ENCODE measurements around the gene FAM168A. TPM values are rescaled to one million over a fixed set of nuclear protein-coding genes. Genes with fewer than 3 reads are reported as not detected.

FAM168A gene
- total RNA-seq, 1 experiment from 2014 or later, result 62.8 TPM

- no TSS peak for BruUV-seq (replicated peaks)
- no peak for ATAC-seq
- Histone ChIP-seq H3K4me1 (ENCODE audit: control insufficient read depth, insufficient read depth, low read length) (no peaks in the 10 kb centered on the region), H3K4me3 (ENCODE audit: low read depth in 2 of 2, low read length in 2 of 2) (no peak overlapping the region), H3K27ac (ENCODE audit: low read length) (no peak overlapping the region), H3K36me3 (ENCODE audit: control insufficient read depth, insufficient read depth, low read length) (no peaks in the 10 kb centered on the region), H3K9me3 (ENCODE audit: control insufficient read depth, insufficient read depth, low read depth, low read length) (no peaks in the 10 kb centered on the region; the same call in 1 of the 2 replicates), H3K27me3 (ENCODE audit: control insufficient read depth, insufficient read depth, low read length) (no peaks in the 10 kb centered on the region)
- no peak for DNase-seq (ENCODE audit: low read depth, low spot score)
- ChIA-PET POLR2A (no interaction called here), CTCF (no interaction called here)
- TF ChIP-seq POLR2AphosphoS5 (IDR thresholded peaks at IDR 0.05; ENCODE audit: low read depth, low read length) (no peak), TCF7L2 (IDR thresholded peaks at IDR 0.05; ENCODE audit: low read depth, low read length) (no peak), CTCF (IDR thresholded peaks at IDR 0.05) (no peak), SIN3A (IDR thresholded peaks at IDR 0.05; ENCODE audit: borderline replicate concordance, insufficient read depth, low read depth, low read length) (no peak), REST (IDR thresholded peaks at IDR 0.05; ENCODE audit: insufficient read depth in 1 of 2, low read depth in 2 of 2, low read length in 1 of 2) (no peak)
- intact Hi-C loops (cut with micrococcal nuclease; ENCODE audit: unreplicated experiment) (no loop called here), in situ Hi-C loops (cut with HindIII; ENCODE audit: low pct_unique_long_range_greater_than_20kb, low sequenced_read_pairs) (no loop called here)
Measured at GRCh38 chr11:73481626-73482025, 116.3 kb downstream of the FAM168A start.

- Histone ChIP-seq H3K36me3 (ENCODE audit: control insufficient read depth, insufficient read depth, low read length) (no peaks in the 10 kb centered on the region), H3K9me3 (ENCODE audit: control insufficient read depth, insufficient read depth, low read depth, low read length) (no peaks in the 10 kb centered on the region; the same call in 1 of the 2 replicates), H3K4me1 (ENCODE audit: control insufficient read depth, insufficient read depth, low read length) (no peaks in the 10 kb centered on the region), H3K27ac (ENCODE audit: low read length) (no peak overlapping the region), H3K27me3 (ENCODE audit: control insufficient read depth, insufficient read depth, low read length) (no peaks in the 10 kb centered on the region), H3K4me3 (ENCODE audit: low read depth in 2 of 2, low read length in 2 of 2) (no peak overlapping the region)
- ChIA-PET POLR2A (no interaction called here), CTCF (interaction anchor here (3.0 kb wide), 1 partner anchor 180 kb away, joined by 17 read pairs; no protein-coding TSS in a partner anchor)
- intact Hi-C loops (cut with micrococcal nuclease; ENCODE audit: unreplicated experiment) (no loop called here), in situ Hi-C loops (cut with HindIII; ENCODE audit: low pct_unique_long_range_greater_than_20kb, low sequenced_read_pairs) (no loop called here)
- DNase-seq (ENCODE audit: low read depth, low spot score) (no peak), ATAC-seq (no peak)
- TF ChIP-seq CTCF (IDR thresholded peaks at IDR 0.05), result no peak
- no peak for TF ChIP-seq SIN3A (IDR thresholded peaks at IDR 0.05; ENCODE audit: borderline replicate concordance, insufficient read depth, low read depth, low read length)
- no peak for TF ChIP-seq REST (IDR thresholded peaks at IDR 0.05; ENCODE audit: insufficient read depth in 1 of 2, low read depth in 2 of 2, low read length in 1 of 2)
- TF ChIP-seq POLR2AphosphoS5 (IDR thresholded peaks at IDR 0.05; ENCODE audit: low read depth, low read length), result no peak
- no peak for TF ChIP-seq TCF7L2 (IDR thresholded peaks at IDR 0.05; ENCODE audit: low read depth, low read length)
- BruUV-seq (replicated peaks), result no TSS peak
Measured at GRCh38 chr11:73480677-73481076, 117.2 kb downstream of the FAM168A start.
